NCI-H2227 (cell line): Measurements from ENCODE around the gene ANKS1A.
"Not testable (repeated sequence)": the region's sequence is repeated elsewhere in the genome, so short reads cannot be mapped to it uniquely, and the experiment has no call there.

Experiments used
- DNase-seq: peaks from one replicate; lab custom pipeline; 2025; ENCODE audit not compliant: unreplicated experiment; lab: John Stamatoyannopoulos, UW

The ANKS1A gene, protein sequence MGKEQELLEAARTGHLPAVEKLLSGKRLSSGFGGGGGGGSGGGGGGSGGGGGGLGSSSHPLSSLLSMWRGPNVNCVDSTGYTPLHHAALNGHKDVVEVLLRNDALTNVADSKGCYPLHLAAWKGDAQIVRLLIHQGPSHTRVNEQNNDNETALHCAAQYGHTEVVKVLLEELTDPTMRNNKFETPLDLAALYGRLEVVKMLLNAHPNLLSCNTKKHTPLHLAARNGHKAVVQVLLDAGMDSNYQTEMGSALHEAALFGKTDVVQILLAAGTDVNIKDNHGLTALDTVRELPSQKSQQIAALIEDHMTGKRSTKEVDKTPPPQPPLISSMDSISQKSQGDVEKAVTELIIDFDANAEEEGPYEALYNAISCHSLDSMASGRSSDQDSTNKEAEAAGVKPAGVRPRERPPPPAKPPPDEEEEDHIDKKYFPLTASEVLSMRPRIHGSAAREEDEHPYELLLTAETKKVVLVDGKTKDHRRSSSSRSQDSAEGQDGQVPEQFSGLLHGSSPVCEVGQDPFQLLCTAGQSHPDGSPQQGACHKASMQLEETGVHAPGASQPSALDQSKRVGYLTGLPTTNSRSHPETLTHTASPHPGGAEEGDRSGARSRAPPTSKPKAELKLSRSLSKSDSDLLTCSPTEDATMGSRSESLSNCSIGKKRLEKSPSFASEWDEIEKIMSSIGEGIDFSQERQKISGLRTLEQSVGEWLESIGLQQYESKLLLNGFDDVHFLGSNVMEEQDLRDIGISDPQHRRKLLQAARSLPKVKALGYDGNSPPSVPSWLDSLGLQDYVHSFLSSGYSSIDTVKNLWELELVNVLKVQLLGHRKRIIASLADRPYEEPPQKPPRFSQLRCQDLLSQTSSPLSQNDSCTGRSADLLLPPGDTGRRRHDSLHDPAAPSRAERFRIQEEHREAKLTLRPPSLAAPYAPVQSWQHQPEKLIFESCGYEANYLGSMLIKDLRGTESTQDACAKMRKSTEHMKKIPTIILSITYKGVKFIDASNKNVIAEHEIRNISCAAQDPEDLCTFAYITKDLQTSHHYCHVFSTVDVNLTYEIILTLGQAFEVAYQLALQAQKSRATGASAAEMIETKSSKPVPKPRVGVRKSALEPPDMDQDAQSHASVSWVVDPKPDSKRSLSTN

DNA sequence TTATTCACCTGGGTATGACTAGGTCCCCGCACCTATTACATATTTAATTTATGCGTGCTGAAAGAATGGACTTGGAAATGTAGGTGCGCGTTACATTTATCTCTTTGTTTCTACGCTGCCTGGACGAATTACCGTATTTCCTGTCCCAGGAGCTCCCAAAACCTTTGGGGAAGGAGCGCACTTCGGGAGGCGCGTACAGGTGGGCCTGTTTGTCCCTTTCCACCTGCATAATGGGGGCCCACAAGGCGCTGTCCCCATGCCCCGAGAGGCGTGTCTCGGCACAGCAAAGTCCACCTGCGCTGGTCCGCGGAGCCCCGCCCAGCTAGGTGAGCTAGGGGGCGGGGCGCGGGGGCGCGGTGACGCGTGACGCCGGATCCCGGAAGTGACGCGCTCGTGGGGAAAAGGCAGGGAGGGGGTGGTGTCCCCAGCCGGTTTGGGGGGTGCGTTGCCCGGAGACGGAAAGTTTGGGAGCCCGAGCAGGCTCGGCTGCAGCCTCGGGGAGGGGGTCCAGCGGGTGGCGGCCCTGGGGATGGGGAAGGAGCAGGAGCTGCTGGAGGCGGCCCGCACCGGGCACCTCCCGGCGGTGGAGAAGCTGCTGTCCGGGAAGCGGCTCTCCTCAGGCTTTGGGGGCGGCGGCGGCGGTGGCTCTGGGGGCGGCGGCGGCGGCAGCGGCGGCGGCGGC, at the start of gene ANKS1A:
Gene ANKS1A, plus strand, starts transcription at position 382 of the 682 bp plus-strand sequence. Its CDS starts 148 bp downstream, at position 530.
- DNase-seq: peak; percentile 89

DNA sequence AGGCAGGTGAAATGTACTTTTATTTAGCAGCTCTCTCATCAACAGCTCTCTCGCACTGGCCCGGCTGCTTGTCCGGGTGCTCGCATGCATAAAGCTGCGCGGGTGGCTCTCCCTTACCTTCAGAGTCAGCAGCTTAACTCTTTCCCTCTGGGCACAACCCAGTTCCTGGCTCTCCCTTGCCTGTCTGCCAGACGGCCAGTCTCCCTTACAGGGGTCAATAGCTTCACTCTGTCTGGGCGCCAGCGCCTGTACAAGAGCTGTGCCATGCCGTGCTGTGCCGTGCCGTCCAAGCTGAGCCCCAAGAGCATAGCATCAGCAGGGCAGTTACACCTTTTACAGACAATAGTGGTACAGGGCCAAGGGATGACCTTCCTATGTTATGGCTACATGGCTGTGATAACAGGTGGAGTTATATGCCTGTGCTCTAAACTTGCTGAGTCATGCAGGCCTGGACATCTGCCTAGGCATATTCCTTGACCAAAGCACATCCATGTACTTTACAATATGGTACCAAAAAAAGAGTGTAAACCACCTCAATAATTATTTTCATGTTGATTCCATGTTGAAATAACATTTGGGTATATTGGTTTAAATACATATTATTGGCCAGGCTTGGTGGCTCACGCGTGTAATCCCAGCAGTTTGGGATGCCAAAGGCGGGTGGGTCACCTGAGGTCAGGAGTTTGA, 49.2 kb upstream of the ANKS1A start:
- no peak for DNase-seq

DNA sequence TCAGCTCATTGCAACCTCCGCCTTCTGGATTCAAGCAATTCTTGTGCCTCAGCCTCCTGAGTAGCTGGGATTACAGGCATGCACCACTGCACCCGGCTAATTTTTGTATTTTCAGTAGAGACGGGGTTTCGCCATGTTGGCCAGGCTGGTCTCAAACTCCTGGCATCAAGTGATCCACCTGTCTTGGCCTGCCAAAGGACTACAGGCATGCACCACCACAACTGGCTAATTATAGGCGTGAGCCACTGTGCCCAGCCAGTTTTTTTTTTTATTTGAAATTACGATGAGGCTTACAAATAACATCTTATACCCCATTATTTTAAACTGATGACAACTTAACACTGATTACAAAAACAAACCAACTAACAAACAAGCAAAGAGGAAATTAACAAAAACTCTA, 40.0 kb upstream of the ANKS1A start:
- not testable (repeated sequence) for DNase-seq

DNA sequence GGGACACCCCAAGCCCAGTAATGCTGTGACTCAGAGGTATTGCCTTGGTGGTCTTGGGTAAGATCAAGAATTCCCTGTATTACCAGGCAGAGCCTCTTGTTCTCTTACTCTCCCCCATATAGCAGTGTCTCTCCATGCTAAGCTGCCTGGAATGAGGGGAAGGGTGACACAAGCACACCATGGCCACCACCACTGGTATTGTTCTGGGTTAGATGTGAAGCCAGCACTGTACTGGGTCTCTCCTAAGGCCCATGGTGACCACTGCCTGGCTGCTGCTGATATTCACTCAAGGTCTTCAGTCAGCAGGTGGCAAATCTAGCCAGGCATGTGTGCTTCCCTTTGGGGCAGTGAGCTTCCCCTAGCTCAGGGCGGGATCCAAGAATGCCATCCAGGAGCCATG, 37.7 kb upstream of the ANKS1A start:
- DNase-seq: no peak

DNA sequence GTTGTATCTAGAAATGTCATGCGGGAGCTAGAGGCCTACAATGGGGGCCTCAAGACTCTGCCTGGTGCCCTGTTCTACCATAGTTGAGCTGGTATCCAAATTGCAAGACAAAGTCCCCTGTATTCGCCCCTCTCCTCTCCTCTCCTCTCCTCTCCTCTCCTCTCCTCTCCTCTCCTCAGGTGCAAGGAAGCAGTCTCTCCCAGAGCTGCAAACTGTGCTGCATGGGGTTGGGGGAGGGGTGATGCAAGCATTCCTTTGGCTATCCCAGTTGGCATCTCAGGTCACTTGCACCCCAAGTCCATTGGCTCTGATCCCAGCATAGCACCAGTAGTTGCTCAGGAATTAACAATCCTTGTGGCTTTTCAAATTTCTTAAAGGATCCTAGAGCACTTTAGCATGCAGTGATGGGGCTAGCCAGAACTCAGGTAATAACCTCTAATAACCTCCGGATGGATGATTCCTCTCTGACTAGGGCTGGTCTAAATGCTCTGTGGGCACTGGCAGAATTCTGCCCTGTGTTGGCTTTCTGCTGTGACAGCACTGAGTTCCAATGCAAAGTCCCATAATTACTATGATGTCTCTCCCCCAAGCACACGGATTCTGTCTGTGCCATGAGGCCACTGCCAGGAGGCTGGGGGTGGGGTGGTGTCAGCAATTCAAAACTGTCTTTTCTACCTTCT, 36.5 kb upstream of the ANKS1A start:
- no peak for DNase-seq

DNA sequence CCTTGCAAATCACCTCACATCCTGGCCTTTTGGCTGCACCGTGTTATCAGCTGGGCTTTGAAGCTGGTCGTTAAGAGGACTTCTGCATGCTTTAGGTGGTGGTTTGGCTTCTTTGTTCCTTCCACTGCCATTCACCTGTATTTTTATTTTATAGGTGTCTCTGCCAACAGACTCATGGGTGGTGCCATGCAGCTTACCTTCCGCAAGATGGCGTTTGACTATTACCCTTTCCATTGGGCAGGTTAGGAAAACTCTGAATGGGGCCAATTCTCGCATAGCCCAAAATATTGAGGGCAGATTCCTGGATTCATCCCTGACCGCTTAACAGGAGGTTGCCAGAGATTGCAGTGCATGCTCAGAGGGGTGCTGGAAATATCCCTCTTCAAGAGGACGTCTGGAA, 33.6 kb upstream of the ANKS1A start:
- no peak for DNase-seq

DNA sequence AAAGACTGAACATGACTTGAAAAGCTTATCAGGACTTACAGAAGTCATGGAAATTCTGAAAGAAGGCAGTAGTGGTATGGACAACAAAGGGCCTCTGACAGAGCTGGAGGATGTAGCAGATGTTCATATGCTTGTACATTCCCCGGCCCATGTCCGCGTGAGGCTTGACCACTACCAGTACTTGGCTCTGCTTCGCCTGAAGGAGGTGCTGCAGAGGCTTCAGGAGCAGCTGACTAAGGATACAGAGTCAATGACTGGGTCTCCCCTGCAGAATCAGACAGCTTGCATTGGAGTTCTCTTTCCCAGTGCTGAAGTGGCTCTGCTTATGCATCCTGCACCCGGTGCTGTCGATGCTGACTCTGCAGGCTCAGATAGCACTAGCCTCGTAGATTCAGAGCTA, 30.4 kb upstream of the ANKS1A start:
- DNase-seq: no peak

DNA sequence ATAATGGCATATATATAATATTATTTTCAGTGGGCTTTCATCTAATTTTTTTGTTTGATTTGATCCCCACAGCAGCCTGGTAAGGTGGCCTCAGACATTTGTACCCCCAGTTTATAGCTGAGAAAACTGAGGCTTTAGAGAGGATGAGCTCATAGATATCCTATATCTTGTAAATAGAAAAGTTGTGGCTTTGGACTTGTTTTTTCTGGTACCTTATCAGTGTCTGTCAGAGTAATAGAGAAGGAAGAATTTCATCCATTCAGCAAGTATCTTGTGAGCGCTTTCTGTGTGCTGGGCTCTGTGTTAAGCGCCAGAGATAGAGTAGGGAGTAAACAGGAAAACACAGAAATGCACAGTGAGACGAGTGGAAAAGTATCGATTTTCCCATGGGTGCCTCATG, 29.1 kb upstream of the ANKS1A start:
- no peak for DNase-seq

DNA sequence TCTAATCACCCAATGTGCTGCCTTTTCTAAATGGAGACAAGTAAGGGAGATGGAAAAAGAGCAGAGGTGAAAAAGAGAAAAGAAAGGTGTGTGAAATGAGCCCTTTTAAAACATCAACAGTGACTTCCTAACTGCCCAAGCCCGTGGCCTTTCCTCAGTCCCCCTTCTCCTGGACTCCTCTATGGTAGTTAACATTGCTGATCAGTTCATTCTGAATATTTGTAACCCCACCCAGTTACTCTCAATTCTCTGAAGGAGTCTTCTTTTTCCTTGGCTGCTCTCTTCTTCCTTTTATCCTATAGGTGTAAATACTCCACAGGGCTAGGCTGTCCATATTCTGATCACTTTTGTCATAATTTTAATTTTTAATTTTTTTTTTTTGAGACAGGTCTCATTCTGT, 28.3 kb upstream of the ANKS1A start:
- no peak for DNase-seq

DNA sequence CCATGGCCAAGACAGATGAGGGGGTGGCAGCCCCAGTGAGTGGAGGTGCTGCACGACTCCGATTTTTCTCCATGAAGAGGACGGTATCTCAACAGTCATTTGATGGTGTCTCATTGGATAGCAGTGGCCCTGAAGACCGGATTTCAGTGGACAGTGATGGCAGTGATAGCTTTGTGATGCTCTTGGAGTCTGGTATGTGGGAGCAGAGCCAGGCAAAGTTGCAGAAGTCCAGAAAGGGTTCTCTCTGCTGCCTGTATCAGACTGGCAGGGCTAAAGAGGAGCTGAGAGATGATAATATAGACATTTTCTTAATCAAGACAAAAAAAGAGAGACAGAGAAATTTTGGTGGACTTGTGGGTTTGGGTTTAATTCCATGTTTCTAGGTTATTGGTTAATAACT, 25.0 kb upstream of the ANKS1A start:
- no peak for DNase-seq

DNA sequence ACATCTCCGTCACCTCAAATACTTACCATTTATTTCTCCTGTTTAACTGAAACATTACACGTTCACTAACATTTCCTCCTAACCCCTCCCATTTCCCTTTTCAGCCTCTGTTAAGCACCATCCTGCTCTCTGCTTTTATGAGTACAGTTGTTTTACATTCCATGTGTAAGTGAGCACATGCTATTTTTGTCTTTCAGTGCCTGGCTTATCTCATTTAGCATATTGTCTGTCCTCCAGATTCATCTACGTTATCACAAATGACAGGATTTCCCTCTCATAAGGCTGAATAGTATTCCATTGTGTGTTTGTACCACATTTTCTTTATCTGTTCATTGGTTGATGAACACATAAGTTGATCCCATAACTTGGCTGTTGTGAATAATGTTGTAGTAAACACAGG, 23.9 kb upstream of the ANKS1A start:
- DNase-seq: no peak

DNA sequence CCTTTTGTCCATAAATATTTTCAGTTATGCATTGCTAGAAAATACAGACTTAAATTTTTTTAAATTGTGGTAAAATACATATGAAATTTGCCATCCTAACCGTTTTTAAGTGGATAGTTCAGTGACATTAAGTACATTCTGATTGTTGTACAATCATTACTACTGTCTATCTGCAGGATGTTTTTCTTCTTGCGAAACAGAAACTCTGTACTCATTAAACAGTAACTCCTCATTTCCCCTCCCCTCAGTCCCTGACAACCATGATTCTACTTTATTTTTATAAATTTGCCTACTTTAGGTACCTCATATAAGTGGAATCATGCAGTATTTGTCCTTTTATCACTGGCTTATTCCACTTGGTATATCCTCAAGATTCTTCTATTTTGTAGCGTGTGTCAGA, 22.5 kb upstream of the ANKS1A start:
- no peak for DNase-seq

DNA sequence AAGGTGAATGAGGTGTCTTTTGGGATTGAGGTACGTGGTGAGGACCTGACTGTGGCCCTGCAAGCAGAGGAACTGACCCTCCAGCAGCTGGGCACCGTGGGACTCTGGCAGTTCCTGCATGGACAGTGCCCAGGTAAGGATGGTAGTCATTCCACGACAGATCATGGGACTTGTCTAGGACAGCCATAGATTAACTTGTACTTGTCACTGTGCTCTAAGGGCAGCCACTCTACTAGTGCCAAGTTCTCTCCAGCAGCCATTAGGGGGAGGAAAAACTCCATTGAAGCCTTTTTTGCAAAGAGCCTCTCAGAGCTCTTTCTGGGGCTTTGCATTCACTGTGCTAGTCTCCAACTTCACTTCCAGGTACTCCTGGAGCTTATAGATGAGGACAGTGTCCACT, 21.6 kb upstream of the ANKS1A start:
- no peak for DNase-seq

DNA sequence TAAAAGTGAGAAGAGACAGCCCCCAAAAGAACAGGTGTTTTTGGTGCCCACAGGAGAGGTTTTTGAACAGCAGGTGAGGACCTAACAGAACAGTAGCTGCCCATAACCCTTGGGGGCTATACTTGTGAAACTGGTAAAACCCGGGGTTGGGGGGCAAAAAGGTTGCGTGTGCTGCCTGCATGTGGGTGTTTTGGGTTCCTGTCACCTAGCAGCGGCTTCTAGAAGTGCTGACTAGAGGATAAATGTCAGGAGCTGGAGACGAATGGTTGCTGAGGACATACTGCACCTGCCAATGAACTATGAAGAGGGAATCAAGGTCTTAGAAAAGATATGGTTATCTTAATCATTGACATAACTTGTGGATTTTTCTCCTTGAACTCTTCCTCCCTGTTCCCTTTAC, 17.2 kb upstream of the ANKS1A start:
- DNase-seq: no peak

DNA sequence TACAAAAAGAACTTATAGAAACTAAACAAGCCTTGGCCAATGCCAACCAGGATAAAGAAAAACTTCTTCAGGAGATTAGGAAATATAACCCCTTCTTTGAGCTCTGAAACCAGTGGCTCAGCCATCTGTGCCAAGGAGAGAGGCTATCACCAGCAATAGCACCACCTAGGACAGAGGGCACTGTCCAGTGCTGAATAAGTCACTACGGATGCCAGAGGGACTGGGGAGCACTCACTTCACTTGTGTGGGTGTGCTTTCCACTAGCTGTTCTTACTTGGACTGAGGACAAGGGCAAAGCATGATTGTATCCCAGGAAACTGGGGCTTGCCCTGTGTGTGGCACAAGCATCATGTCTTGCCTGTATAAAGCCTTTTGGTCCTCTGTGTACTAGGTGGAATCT, 16.7 kb upstream of the ANKS1A start:
- DNase-seq: no peak

DNA sequence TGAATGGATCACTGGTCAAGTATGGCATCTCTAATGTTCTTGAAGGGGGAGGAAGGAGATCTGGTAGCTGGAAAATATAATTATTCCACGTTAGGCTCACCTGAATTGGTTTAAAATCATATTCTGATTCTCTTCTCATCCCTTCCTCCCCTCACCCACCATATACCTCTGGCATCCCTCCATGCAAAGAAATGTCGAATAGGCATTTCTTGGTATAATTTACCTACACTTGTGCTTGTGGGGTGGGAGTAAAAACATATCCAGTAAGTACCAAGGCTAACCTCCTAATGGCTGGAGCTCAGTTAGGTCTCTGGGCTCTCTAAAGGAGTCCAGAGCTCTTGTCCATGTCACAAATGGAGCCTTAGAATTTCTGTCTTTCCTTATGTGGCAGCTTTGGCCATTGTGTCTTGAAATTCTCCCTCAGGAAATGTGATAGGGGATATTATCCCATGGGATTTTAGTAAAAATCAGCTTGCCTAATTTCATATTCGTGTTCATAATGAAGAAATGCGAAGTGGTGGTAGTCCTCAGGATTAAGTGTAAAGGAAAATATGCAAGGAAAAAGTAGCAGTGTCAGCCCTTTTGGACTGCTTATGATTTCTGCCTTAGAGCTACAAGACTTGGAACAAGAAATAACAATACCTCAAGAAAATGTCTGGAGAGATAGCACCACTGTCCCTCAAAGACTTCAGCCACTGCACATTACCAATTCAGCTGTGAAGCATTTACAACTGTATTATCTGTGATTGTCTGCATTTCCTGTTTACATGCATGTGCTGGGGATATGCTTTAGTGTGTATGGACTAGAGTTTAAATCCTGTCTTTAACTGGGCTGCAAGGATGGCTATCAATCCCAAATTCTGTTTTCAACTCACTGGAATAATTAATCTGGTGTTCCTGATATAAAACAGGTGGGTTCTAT, 13.5 kb upstream of the ANKS1A start:
- DNase-seq: no peak

DNA sequence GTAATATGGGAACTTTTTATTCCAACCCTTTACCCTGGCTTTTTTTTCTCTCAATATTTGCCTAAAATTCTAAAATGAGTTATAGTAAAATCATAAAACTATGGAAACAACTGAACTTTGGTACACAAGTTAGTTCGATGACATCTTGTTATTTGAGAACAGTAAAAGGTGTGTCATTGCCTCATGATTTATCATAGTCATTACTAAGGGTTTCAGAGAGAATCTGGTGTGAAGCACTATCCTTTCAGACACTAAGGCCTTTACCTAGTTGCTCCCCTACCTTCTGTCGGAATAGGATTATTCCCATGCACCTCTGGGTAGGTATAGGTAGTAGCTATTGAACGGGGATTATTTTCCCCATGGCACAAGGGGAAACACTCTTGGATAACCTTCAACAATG, 12.6 kb upstream of the ANKS1A start:
- no peak for DNase-seq

DNA sequence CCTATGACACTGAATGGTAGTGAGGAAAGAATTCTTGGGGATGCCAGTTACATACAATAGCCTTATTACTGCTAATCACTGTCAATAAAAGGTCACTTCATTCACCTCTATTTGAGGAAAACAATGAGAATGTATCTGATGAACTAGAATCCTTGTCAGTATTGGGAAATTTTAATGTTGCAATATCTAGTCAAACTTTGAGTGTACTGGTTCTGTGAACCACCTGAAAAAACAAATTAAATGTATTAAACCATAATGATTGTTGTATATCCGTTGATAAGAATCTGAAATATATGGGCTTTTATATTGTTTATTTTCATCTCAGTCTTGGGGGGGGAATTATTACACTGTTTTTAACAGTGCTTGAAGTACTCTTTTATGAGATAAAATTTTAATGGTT, 11.8 kb upstream of the ANKS1A start:
- no peak for DNase-seq
